HepG2 (cell line): ENCODE measurements around the gene SSTR5. TPM values are rescaled to one million over a fixed set of nuclear protein-coding genes. Genes with fewer than 3 reads are reported as not detected.

Source experiments
- FOSL1 ChIP-seq: sonication (generic); formaldehyde crosslinking; IDR thresholded peaks from 2 replicates; pipeline ENCODE4 v1.9.0; 2021; ENCODE audit warnings: missing genetic modification reagents, borderline replicate concordance
- FOXA3 ChIP-seq: IDR thresholded peaks from 2 replicates; pipeline ENCODE4 v1.6.1; 2016; ENCODE audit warnings: missing genetic modification reagents, missing compliant biosample characterization
- GATA4 ChIP-seq: sonication (generic); IDR thresholded peaks from 2 replicates; pipeline ENCODE4 v1.6.1; 2016; ENCODE audit warnings: antibody characterized with exemption, low read depth, borderline replicate concordance
- MXI1 ChIP-seq: IDR thresholded peaks from 3 replicates; pipeline ENCODE4 v1.6.1; 2012; ENCODE audit warnings: low read depth, low read length, inconsistent platforms, borderline replicate concordance
- RBAK ChIP-seq: sonication (generic); formaldehyde crosslinking; IDR thresholded peaks from 2 replicates; pipeline ENCODE4 v1.5.1; 2020; ENCODE audit warnings: mild to moderate bottlenecking, missing genetic modification reagents
- SCMH1 ChIP-seq: sonication (generic); formaldehyde crosslinking; IDR thresholded peaks from 2 replicates; pipeline ENCODE4 v1.9.0; 2021; ENCODE audit warnings: missing genetic modification reagents, mild to moderate bottlenecking, borderline replicate concordance
- SMC3 ChIP-seq: IDR thresholded peaks from 2 replicates; pipeline ENCODE4 v1.6.1; 2011; ENCODE audit warnings: low read length, improper control_type of control experiment
- TP53 ChIP-seq: sonication (generic); formaldehyde crosslinking; conservative IDR thresholded peaks from 2 replicates; pipeline ENCODE4 v1.4.0; 2020; ENCODE audit warnings: missing genetic modification reagents
- YEATS4 ChIP-seq: sonication (generic); formaldehyde crosslinking; IDR thresholded peaks from 2 replicates; pipeline ENCODE4 v1.4.0; 2020; ENCODE audit warnings: missing genetic modification reagents, borderline replicate concordance
- YY1 ChIP-seq: IDR thresholded peaks from 2 replicates; pipeline ENCODE4 v1.6.1; 2011; ENCODE audit warnings: low read length, low read depth, moderate library complexity, mild to moderate bottlenecking; ENCODE audit not compliant: insufficient read depth, insufficient replicate concordance
- ZFAT ChIP-seq: sonication (generic); formaldehyde crosslinking; conservative IDR thresholded peaks from 2 replicates; pipeline ENCODE4 v1.8.1; 2023; ENCODE audit warnings: missing genetic modification reagents, inconsistent platforms
- ZNF33B ChIP-seq: sonication (generic); formaldehyde crosslinking; IDR thresholded peaks from 2 replicates; pipeline ENCODE4 v1.5.1; 2020; ENCODE audit warnings: mild to moderate bottlenecking, missing genetic modification reagents
- ZNF737 ChIP-seq: sonication (generic); formaldehyde crosslinking; IDR thresholded peaks from 2 replicates; pipeline ENCODE4 v1.5.0; 2020; ENCODE audit warnings: missing genetic modification reagents, mild to moderate bottlenecking, borderline replicate concordance
- polyA plus RNA-seq, 8 experiments: library from polyadenylated mRNA; depleted of rRNA in 3 of 8; stranded (reverse) in 7 of 8; unstranded in 1 of 8; fragments of >200 nt; fragmentation: Illumina TruSeq in 4 of 8; extraction: Trizol in 4 of 8; gene quantifications; 2 replicates each; pipeline versions ENCODE4 v1.2.1 to v1.2.3, GENCODE V29; 2011 to 2016; ENCODE audit warnings: low read depth in 4 of 8, missing spikeins in 1 of 8, mixed read lengths in 1 of 8; ENCODE audit not compliant: insufficient read depth in 1 of 8
- total RNA-seq, 5 experiments: library from RNA; depleted of rRNA; stranded (reverse); fragments of >200 nt; fragmentation: Illumina TruSeq; extraction: Trizol; gene quantifications; 2 replicates each; pipeline ENCODE4 v1.2.3, GENCODE V29; 2016; ENCODE audit warnings: low read depth in 1 of 5
- TF ChIP-seq, protein P1 (sequence below): sonication (generic); formaldehyde crosslinking; IDR thresholded peaks from 2 replicates; pipeline ENCODE4 v1.4.0; 2020; ENCODE audit warnings: mild to moderate bottlenecking, missing genetic modification reagents
- TF ChIP-seq, protein P2 (sequence below): sonication (generic); formaldehyde crosslinking; IDR thresholded peaks from 2 replicates; pipeline ENCODE4 v1.4.0; 2020; ENCODE audit warnings: missing genetic modification reagents; ENCODE audit errors: not compliant biosample characterization
- TF ChIP-seq, protein P3 (sequence below): sonication (generic); formaldehyde crosslinking; conservative IDR thresholded peaks from 2 replicates; pipeline ENCODE4 v1.4.0; 2020; ENCODE audit warnings: missing genetic modification reagents
- TF ChIP-seq, protein P4 (sequence below): sonication (generic); formaldehyde crosslinking; IDR thresholded peaks from 2 replicates; pipeline ENCODE4 v1.5.0; 2020; ENCODE audit warnings: mild to moderate bottlenecking, low read depth, missing genetic modification reagents, borderline replicate concordance
- TF ChIP-seq, protein P5 (sequence below): sonication (generic); formaldehyde crosslinking; IDR thresholded peaks from 2 replicates; pipeline ENCODE4 v1.8.0; 2022; ENCODE audit warnings: missing genetic modification reagents, mild to moderate bottlenecking, inconsistent platforms, borderline replicate concordance

Gene SSTR5
- total and polyA plus RNA-seq, 2 of the 13 experiments (the other 11 are each of a cell fraction or from before 2014, with no cell fraction given), result 0.20 to 0.49 TPM

DNA sequence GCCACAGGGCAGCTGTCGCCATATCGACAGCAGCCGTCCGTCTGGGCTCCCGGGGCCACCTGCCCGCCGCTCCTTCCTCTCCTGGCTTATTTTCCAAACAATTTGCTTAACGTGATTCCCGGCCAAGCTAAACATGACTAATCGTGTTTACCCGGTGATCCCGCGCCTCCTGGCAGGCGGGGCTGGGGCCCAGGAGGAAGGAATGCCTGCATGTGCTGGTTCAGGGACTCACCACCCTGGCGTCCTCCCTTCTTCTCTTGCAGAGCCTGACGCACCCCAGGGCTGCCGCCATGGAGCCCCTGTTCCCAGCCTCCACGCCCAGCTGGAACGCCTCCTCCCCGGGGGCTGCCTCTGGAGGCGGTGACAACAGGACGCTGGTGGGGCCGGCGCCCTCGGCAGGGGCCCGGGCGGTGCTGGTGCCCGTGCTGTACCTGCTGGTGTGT is 6.1 kb downstream of the SSTR5 start (continued):
- TF ChIP-seq, protein P1, sequence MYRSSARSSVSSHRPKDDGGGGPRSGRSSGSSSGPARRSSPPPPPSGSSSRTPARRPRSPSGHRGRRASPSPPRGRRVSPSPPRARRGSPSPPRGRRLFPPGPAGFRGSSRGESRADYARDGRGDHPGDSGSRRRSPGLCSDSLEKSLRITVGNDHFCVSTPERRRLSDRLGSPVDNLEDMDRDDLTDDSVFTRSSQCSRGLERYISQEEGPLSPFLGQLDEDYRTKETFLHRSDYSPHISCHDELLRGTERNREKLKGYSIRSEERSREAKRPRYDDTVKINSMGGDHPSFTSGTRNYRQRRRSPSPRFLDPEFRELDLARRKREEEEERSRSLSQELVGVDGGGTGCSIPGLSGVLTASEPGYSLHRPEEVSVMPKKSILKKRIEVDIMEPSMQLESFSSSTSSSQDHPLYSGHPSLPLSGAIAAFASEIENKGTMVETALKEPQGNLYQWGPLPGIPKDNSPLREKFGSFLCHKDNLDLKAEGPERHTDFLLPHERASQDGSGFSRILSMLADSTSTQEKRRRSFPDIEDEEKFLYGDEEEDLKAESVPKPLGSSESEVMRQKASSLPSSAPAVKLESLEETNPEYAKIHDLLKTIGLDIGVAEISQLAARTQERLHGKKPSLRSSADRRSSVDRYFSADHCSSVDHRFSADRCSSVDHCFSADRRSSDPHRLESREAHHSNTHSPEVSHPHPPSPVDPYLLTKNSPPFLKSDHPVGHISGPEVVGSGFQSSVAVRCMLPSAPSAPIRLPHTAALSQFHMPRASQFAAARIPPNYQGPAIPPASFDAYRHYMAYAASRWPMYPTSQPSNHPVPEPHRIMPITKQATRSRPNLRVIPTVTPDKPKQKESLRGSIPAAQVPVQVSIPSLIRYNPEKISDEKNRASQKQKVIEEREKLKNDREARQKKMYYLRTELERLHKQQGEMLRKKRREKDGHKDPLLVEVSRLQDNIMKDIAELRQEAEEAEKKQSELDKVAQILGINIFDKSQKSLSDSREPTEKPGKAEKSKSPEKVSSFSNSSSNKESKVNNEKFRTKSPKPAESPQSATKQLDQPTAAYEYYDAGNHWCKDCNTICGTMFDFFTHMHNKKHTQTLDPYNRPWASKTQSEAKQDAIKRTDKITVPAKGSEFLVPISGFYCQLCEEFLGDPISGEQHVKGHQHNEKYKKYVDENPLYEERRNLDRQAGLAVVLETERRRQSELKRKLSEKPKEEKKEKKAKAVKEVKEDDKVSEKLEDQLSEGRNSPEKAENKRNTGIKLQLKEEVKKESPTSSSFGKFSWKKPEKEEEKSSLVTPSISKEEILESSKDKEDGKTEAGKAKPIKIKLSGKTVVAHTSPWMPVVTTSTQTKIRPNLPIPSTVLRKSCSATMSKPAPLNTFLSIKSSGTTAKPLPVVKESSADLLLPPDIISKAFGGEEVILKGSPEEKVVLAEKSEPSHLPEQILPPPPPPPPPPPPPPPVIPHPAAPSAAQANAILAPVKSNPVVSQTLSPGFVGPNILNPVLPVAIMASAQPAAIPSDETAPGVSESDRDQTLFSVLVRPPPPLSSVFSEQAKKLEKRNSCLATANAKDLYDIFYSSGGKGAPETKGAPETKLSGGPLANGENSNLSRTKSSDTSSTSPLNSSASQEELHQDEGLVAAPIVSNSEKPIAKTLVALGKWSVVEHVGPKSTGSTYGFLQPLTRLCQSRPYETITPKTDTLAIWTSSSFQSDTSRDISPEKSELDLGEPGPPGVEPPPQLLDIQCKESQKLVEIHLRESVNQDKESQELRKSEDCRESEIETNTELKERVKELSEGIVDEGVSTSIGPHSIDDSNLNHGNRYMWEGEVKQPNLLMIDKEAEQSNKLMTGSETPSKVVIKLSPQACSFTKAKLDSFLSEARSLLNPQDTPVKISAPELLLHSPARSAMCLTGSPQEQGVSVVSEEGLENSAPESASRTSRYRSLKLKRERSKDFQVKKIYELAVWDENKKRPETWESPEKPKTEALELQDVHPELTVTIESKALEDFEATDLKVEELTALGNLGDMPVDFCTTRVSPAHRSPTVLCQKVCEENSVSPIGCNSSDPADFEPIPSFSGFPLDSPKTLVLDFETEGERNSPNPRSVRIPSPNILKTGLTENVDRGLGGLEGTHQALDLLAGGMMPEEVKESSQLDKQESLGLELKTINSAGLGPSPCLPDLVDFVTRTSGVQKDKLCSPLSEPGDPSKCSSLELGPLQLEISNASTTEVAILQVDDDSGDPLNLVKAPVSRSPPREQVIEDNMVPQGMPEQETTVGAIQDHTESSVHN (CRISPR knock-in tag), result no peak
- peak; percentile 97 for TF ChIP-seq FOXA3 (CRISPR knock-in tag)
- peak; percentile 57 for TF ChIP-seq YY1
- peak; percentile 49; the same call in 1 of the 2 replicates for TF ChIP-seq YEATS4 (CRISPR knock-in tag)
- no peak for TF ChIP-seq ZNF737 (CRISPR knock-in tag)
- TF ChIP-seq ZFAT, result peak; percentile 77; the same call in 1 of the 2 replicates
- TF ChIP-seq SCMH1, result no peak
- no peak for TF ChIP-seq ZNF33B
- TF ChIP-seq, protein P2, sequence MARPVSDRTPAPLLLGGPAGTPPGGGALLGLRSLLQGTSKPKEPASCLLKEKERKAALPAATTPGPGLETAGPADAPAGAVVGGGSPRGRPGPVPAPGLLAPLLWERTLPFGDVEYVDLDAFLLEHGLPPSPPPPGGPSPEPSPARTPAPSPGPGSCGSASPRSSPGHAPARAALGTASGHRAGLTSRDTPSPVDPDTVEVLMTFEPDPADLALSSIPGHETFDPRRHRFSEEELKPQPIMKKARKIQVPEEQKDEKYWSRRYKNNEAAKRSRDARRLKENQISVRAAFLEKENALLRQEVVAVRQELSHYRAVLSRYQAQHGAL (CRISPR knock-in tag), result peak; percentile 46
- TF ChIP-seq FOSL1, result peak; percentile 92
- no peak for TF ChIP-seq SMC3
- no peak for TF ChIP-seq RBAK (CRISPR knock-in tag)
- TF ChIP-seq, protein P3, sequence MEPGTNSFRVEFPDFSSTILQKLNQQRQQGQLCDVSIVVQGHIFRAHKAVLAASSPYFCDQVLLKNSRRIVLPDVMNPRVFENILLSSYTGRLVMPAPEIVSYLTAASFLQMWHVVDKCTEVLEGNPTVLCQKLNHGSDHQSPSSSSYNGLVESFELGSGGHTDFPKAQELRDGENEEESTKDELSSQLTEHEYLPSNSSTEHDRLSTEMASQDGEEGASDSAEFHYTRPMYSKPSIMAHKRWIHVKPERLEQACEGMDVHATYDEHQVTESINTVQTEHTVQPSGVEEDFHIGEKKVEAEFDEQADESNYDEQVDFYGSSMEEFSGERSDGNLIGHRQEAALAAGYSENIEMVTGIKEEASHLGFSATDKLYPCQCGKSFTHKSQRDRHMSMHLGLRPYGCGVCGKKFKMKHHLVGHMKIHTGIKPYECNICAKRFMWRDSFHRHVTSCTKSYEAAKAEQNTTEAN (CRISPR knock-in tag), result peak; percentile 95
- TF ChIP-seq MXI1, result peak; percentile 88; the same call in 1 of the 3 replicates
- TF ChIP-seq GATA4, result peak; percentile 32; the same call in 1 of the 2 replicates
- TF ChIP-seq, protein P4, sequence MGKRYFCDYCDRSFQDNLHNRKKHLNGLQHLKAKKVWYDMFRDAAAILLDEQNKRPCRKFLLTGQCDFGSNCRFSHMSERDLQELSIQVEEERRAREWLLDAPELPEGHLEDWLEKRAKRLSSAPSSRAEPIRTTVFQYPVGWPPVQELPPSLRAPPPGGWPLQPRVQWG (CRISPR knock-in tag), result no peak
- TF ChIP-seq, protein P5, sequence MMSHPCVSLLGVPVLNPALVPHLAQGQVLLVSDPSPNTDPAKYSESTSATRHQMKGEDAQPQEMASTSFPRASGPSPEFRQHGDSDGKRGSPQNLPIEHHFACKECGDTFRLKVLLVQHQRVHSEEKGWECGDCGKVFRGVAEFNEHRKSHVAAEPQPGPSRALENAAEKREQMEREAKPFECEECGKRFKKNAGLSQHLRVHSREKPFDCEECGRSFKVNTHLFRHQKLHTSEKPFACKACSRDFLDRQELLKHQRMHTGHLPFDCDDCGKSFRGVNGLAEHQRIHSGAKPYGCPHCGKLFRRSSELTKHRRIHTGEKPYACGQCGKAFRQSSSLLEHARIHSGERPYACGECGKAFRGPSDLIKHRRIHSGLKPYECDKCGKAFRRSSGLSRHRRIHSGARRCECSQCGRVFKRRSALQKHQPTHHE, result no peak
- peak; percentile 68; the same call in 1 of the 2 replicates for TF ChIP-seq TP53
